PC-9 (cell line): Measurements from ENCODE around the gene THG1L. TPM values are rescaled to one million over a fixed set of nuclear protein-coding genes. Genes with fewer than 3 reads are reported as not detected.
"Not testable (repeated sequence)": the region's sequence is repeated elsewhere in the genome, so short reads cannot be mapped to it uniquely, and the experiment has no call there.

Source experiments
- BruUV-seq: library from RNA; stranded (reverse); fragments of 400-500 nt; replicated peaks from 2 replicates; lab custom pipeline; 2021; lab: Mats Ljungman, UMichigan
- CTCF ChIA-PET: fragments of 300-600 bp; sonication (Branson Sonifier 250); formaldehyde crosslinking; loops from one replicate; lab custom pipeline; 2022; ENCODE audit warnings: antibody characterized with exemption; lab: Charles Lee
- POLR2A ChIA-PET: fragments of 300-600 bp; sonication (Branson Sonifier 250); formaldehyde crosslinking; loops from one replicate; lab custom pipeline; 2022; ENCODE audit warnings: antibody characterized with exemption; ENCODE audit not compliant: unreplicated experiment; lab: Charles Lee
- DNase-seq, 2 experiments: peaks; one replicate each; pipeline versions ENCODE4 v3.0.0 to v3.0.0-alpha.2; 2015 to 2022; ENCODE audit warnings: mixed read lengths in 1 of 2
- H2AFZ ChIP-seq: fragments of 200-600 bp; sonication (generic); 2 replicates; pipeline ENCODE4 v1.8.1; 2017; ENCODE audit warnings: antibody characterized with exemption
- H3F3A ChIP-seq: fragments of 200-600 bp; sonication (generic); 2 replicates; pipeline ENCODE4 v1.8.1; 2017; ENCODE audit warnings: antibody characterized with exemption, mild to moderate bottlenecking, low read depth; ENCODE audit not compliant: insufficient read depth
- H3K27ac ChIP-seq: fragments of 200-600 bp; sonication (generic); 2 replicates; pipeline ENCODE4 v1.6.1; 2016; ENCODE audit warnings: mixed run types
- H3K27me3 ChIP-seq: fragments of 200-600 bp; sonication (generic); 2 replicates; pipeline ENCODE4 v1.6.1; 2016; ENCODE audit warnings: low read depth, mixed run types; ENCODE audit not compliant: insufficient read depth
- H3K36me3 ChIP-seq: fragments of 200-600 bp; sonication (generic); 2 replicates; pipeline ENCODE4 v1.6.1; 2016; ENCODE audit warnings: low read depth, mixed run types
- H3K4me1 ChIP-seq: fragments of 200-600 bp; sonication (generic); replicated peaks from 2 replicates; pipeline ENCODE4 v1.6.1; 2016; ENCODE audit warnings: mixed run types; ENCODE audit not compliant: insufficient read depth
- H3K4me2 ChIP-seq: fragments of 200-600 bp; sonication (generic); 2 replicates; pipeline ENCODE4 v1.6.1; 2017; ENCODE audit warnings: mixed run types
- H3K4me3 ChIP-seq: fragments of 200-600 bp; sonication (generic); 2 replicates; pipeline ENCODE4 v1.6.1; 2016; ENCODE audit warnings: mixed run types
- H3K79me2 ChIP-seq: fragments of 200-600 bp; sonication (generic); 2 replicates; pipeline ENCODE4 v1.6.1; 2017; ENCODE audit warnings: low read depth, mixed run types
- H3K9me2 ChIP-seq: fragments of 200-600 bp; sonication (generic); 2 replicates; pipeline ENCODE4 v1.8.1; 2017; ENCODE audit warnings: mild to moderate bottlenecking; ENCODE audit not compliant: insufficient read depth
- H3K9me3 ChIP-seq: fragments of 200-600 bp; sonication (generic); 2 replicates; pipeline ENCODE4 v1.8.1; 2016; ENCODE audit warnings: low read depth; ENCODE audit not compliant: insufficient read depth
- H4K20me1 ChIP-seq: fragments of 200-600 bp; sonication (generic); 2 replicates; pipeline ENCODE4 v1.8.1; 2017; ENCODE audit not compliant: insufficient read depth
- EZH2 ChIP-seq: fragments of 200-600 bp; sonication (generic); IDR thresholded peaks from 2 replicates; pipeline ENCODE4 v1.8.0; 2017; ENCODE audit warnings: antibody characterized with exemption, low read depth
- intact Hi-C: fragments of 100-400 bp; cut with micrococcal nuclease; formaldehyde crosslinking; loops from one replicate; pipeline ENCODE4 v1.10.0; 2022; ENCODE audit not compliant: unreplicated experiment
- total RNA-seq: library from RNA; stranded (reverse); gene quantifications from 2 replicates; pipeline ENCODE4 v1.2.3, GENCODE V29; 2021
- TF ChIP-seq, protein P1 (sequence below): fragments of 200-600 bp; sonication (generic); conservative IDR thresholded peaks from 2 replicates; pipeline ENCODE4 v1.6.1; 2017; ENCODE audit warnings: mixed run types, antibody characterized with exemption, mild to moderate bottlenecking, moderate library complexity

THG1L gene
- total RNA-seq, 1 experiment from 2014 or later, result 25.3 TPM

GRCh38 chr5:157687198-157687554, 44.0 kb upstream of the THG1L start:
- Histone ChIP-seq H3K79me2 (no peaks in the 10 kb centered on the region), H2AFZ (no peak overlapping the region), H3K4me1 (no peaks in the 10 kb centered on the region), H3K27ac (no peak overlapping the region), H3K36me3 (no peaks in the 10 kb centered on the region), H4K20me1 (no peaks in the 10 kb centered on the region), H3K9me2 (no peaks in the 10 kb centered on the region), H3K9me3 (no peaks in the 10 kb centered on the region), H3F3A (no peaks in the 10 kb centered on the region), H3K4me2 (no peak overlapping the region), H3K4me3 (no peak overlapping the region), H3K27me3 (no peaks in the 10 kb centered on the region)
- BruUV-seq, result no TSS peak
- CTCF ChIA-PET, result no interaction called here
- intact Hi-C loops, result no loop called here
- no peak for TF ChIP-seq EZH2
- TF ChIP-seq, protein P1, sequence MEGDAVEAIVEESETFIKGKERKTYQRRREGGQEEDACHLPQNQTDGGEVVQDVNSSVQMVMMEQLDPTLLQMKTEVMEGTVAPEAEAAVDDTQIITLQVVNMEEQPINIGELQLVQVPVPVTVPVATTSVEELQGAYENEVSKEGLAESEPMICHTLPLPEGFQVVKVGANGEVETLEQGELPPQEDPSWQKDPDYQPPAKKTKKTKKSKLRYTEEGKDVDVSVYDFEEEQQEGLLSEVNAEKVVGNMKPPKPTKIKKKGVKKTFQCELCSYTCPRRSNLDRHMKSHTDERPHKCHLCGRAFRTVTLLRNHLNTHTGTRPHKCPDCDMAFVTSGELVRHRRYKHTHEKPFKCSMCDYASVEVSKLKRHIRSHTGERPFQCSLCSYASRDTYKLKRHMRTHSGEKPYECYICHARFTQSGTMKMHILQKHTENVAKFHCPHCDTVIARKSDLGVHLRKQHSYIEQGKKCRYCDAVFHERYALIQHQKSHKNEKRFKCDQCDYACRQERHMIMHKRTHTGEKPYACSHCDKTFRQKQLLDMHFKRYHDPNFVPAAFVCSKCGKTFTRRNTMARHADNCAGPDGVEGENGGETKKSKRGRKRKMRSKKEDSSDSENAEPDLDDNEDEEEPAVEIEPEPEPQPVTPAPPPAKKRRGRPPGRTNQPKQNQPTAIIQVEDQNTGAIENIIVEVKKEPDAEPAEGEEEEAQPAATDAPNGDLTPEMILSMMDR, result no peak
- no peak for DNase-seq
- POLR2A ChIA-PET, result no interaction called here

DNA sequence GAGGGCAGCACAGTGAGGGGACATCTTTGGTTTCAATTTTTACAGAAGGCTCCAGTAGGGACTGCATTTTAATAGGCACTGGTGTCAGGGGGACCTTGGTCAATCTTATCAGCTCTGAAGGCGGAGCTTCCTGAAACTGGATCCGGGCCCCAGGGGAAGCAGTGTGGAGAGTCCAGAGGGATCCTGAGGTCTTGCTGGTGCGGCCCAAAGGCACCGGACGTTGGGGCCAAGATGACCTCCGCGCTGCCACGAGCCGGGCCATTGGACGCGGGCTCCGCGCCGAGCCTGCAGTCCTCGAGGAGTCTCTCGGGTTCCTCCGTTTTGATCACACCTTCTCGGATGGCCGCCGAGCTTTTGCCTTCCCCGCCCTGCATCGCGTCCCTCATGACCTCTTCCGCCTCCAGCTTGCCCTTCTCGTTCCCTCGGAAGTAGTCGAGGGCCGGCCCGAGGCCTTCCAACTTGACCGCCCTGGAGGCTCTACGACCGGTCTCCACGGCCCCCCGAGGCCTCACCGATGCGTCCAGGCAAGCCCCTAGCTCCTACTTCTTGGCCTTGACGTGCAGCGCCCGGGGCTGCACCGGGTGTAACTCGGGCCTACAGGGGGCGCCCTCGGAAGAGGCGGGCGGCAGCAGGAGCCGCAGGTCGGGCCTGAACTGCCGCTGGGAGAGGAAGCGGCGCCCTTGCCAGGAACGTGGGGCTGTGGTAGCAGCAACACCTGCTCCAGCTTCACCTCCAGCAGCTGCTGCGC, 41.1 kb upstream of the THG1L start:
- Histone ChIP-seq H3K4me2 (no peak overlapping the region), H3K27ac (no peak overlapping the region), H2AFZ (no peak overlapping the region), H3K36me3 (no peaks in the 10 kb centered on the region), H3K9me3 (no peaks in the 10 kb centered on the region), H3F3A (no peaks in the 10 kb centered on the region), H3K4me3 (no peak overlapping the region), H3K79me2 (no peaks in the 10 kb centered on the region), H4K20me1 (no peaks in the 10 kb centered on the region), H3K27me3 (no peaks in the 10 kb centered on the region), H3K4me1 (no peaks in the 10 kb centered on the region), H3K9me2 (no peaks in the 10 kb centered on the region)
- CTCF ChIA-PET, result interaction anchor here (0.7 kb wide), 1 partner anchor 391 kb away, joined by 6 read pairs; no protein-coding TSS in a partner anchor
- intact Hi-C loops, result no loop called here
- TF ChIP-seq, protein P1, result no peak
- no peak for DNase-seq
- no TSS peak for BruUV-seq
- POLR2A ChIA-PET, result no interaction called here

GRCh38 chr5:157690690-157691433, 40.4 kb upstream of the THG1L start:
- no peak overlapping the region for H3K4me3 ChIP-seq
- H3K79me2 ChIP-seq, result no peaks in the 10 kb centered on the region
- no peaks in the 10 kb centered on the region for H3F3A ChIP-seq
- no peak overlapping the region for H2AFZ ChIP-seq
- ChIA-PET CTCF (interaction anchor here (0.7 kb wide), 1 partner anchor 392 kb away, joined by 6 read pairs; no protein-coding TSS in a partner anchor), POLR2A (no interaction called here)
- intact Hi-C loops, result no loop called here
- no peaks in the 10 kb centered on the region for H4K20me1 ChIP-seq
- H3K36me3 ChIP-seq, result no peaks in the 10 kb centered on the region
- no peak overlapping the region for H3K27ac ChIP-seq
- DNase-seq, result no peak
- no peaks in the 10 kb centered on the region for H3K4me1 ChIP-seq
- H3K27me3 ChIP-seq, result no peaks in the 10 kb centered on the region
- H3K9me2 ChIP-seq, result no peaks in the 10 kb centered on the region
- H3K4me2 ChIP-seq, result no peak overlapping the region
- no peaks in the 10 kb centered on the region for H3K9me3 ChIP-seq
- TF ChIP-seq, protein P1, result no peak
- TF ChIP-seq EZH2, result no peak
- BruUV-seq, result no TSS peak

DNA sequence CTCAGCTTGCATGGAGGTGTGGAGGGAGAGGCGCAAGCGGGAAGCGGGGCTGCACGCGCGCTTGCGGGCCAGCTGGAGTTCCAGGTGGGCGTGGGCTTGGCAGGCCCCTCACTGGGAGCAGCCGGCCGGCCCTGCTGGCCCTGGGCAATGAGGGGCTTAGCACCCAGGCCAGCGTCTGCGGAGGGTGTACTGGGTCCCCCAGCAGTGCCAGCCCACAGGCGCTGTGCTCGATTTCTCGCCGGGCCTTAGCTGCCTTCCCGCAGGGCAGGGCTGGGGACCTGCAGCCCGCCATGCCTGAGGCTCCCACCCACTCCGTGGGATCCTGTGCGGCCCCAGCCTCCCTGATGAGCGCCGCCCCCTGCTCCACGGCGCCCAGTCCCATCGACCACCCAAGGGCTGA, 37.4 kb upstream of the THG1L start:
- H2AFZ ChIP-seq, H3K27ac ChIP-seq, H3F3A ChIP-seq, H3K36me3 ChIP-seq, H3K27me3 ChIP-seq, H3K4me3 ChIP-seq, H3K9me2 ChIP-seq, H3K4me1 ChIP-seq, DNase-seq, H3K4me2 ChIP-seq, POLR2A ChIA-PET, BruUV-seq, intact Hi-C loops, H4K20me1 ChIP-seq, H3K9me3 ChIP-seq, CTCF ChIA-PET, H3K79me2 ChIP-seq: not testable (repeated sequence)

- H2AFZ ChIP-seq, CTCF ChIA-PET, H4K20me1 ChIP-seq, H3K9me3 ChIP-seq, H3K27ac ChIP-seq, intact Hi-C loops, H3K79me2 ChIP-seq, H3K9me2 ChIP-seq, H3K27me3 ChIP-seq, BruUV-seq, POLR2A ChIA-PET, H3F3A ChIP-seq, H3K4me1 ChIP-seq, H3K4me3 ChIP-seq, H3K36me3 ChIP-seq, DNase-seq, H3K4me2 ChIP-seq: not testable (repeated sequence)
Measured at GRCh38 chr5:157696154-157696553, 35.1 kb upstream of the THG1L start.
